Liver (tissue), 2 donors: Measurements from ENCODE around the gene RALGAPB.
"Not testable (repeated sequence)": the region's sequence is repeated elsewhere in the genome, so short reads cannot be mapped to it uniquely, and the experiment has no call there.

Experiments used
- CTCF ChIP-seq: fragments of 150-350 bp; IDR thresholded peaks from 2 replicates; pipeline ENCODE4 v1.5.1; 2017; ENCODE audit warnings: improper control_type of control experiment, low read depth, low read length; ENCODE audit not compliant: missing input control
- REST ChIP-seq: IDR thresholded peaks from 2 replicates; pipeline ENCODE4 v1.6.1; 2016; ENCODE audit warnings: antibody characterized with exemption, mild to moderate bottlenecking
- donor health status: healthy.

- TF ChIP-seq REST, CTCF: not testable (repeated sequence)
These were observed 39.8 kb upstream of the RALGAPB start for GRCh38 chr20:38432870-38433269.
